H1 (cell line): ENCODE data around the gene OR10C1. TPM values are rescaled to one million over a fixed set of nuclear protein-coding genes. Genes with fewer than 3 reads are reported as not detected.
"Not testable (repeated sequence)": the region's sequence is repeated elsewhere in the genome, so short reads cannot be mapped to it uniquely, and the experiment has no call there.

ENCODE experiments used
- CTCF ChIA-PET: fragments of 300-600 bp; sonication (Branson Sonifier 250); formaldehyde crosslinking; loops from one replicate; lab custom pipeline; 2021; ENCODE audit not compliant: partially characterized antibody; lab: Charles Lee
- POLR2A ChIA-PET: fragments of 300-600 bp; sonication (Branson Sonifier 250); formaldehyde crosslinking; loops from one replicate; lab custom pipeline; 2021; ENCODE audit warnings: inconsistent platforms; ENCODE audit not compliant: partially characterized antibody; lab: Charles Lee
- DNase-seq, 2 experiments: peaks; one replicate each; pipeline versions ENCODE4 v3.0.0 to v3.0.0-alpha.2; 2010 to 2022; ENCODE audit warnings: low spot score in 2 of 2, low read depth in 1 of 2, mixed read lengths in 1 of 2
- FAIRE-seq: peaks from 2 replicates; lab custom pipeline; 2011; peaks lifted over from hg19 to GRCh38; lab: Jason Lieb, UNC
- H2AFZ ChIP-seq: 2 replicates; pipeline ENCODE4 v1.8.1; 2012; ENCODE audit warnings: low read length, inconsistent platforms
- H2AK5ac ChIP-seq: 2 replicates; pipeline ENCODE4 v1.6.1; 2013; ENCODE audit warnings: low read depth, low read length
- H2BK120ac ChIP-seq: replicated peaks from 2 replicates; pipeline ENCODE3; 2013; ENCODE audit warnings: low read depth, low read length, inconsistent platforms
- H2BK12ac ChIP-seq: 2 replicates; pipeline ENCODE4 v1.6.1; 2013; ENCODE audit warnings: low read depth, low read length
- H2BK15ac ChIP-seq: 2 replicates; pipeline ENCODE4 v1.6.1; 2013; ENCODE audit warnings: low read length
- H2BK20ac ChIP-seq: 2 replicates; pipeline ENCODE4 v1.6.1; 2013; ENCODE audit warnings: low read length
- H2BK5ac ChIP-seq: 2 replicates; pipeline ENCODE4 v1.6.1; 2013; ENCODE audit warnings: low read depth, low read length
- H3K14ac ChIP-seq: 2 replicates; pipeline ENCODE4 v1.6.1; 2013; ENCODE audit warnings: inconsistent platforms; ENCODE audit not compliant: insufficient read length
- H3K18ac ChIP-seq: 2 replicates; pipeline ENCODE4 v1.6.1; 2013; ENCODE audit warnings: low read length; ENCODE audit errors: extremely low read depth
- H3K23ac ChIP-seq: 2 replicates; pipeline ENCODE4 v1.6.1; 2013; ENCODE audit warnings: inconsistent platforms; ENCODE audit not compliant: insufficient read length
- H3K23me2 ChIP-seq: 2 replicates; pipeline ENCODE4 v1.6.1; 2013; ENCODE audit warnings: low read depth, low read length
- H3K27ac ChIP-seq: 2 replicates; pipeline ENCODE4 v1.6.1; 2011; ENCODE audit warnings: low read depth, low read length, inconsistent platforms
- H3K27me3 ChIP-seq, 4 experiments: replicated peaks in 1 of 4; 1 replicate in 1 of 4; 2 replicates in 3 of 4; pipeline versions ENCODE4 v1.6.1 to v1.8.1; 2011 to 2013; ENCODE audit warnings: low read length in 3 of 4, mild to moderate bottlenecking in 3 of 4, inconsistent platforms in 2 of 4, mixed read lengths in 2 of 4, moderate library complexity in 1 of 4; ENCODE audit not compliant: control insufficient read depth in 3 of 4, insufficient read depth in 3 of 4; ENCODE audit errors: extremely low read depth in 1 of 4
- H3K36me3 ChIP-seq, 4 experiments: 2 replicates each; pipeline versions ENCODE4 v1.6.1 to v1.8.1; 2011 to 2013; ENCODE audit warnings: mild to moderate bottlenecking in 4 of 4, low read length in 3 of 4, moderate library complexity in 2 of 4, control low read depth in 1 of 4, inconsistent platforms in 1 of 4; ENCODE audit not compliant: insufficient read depth in 4 of 4, control insufficient read depth in 2 of 4
- H3K4ac ChIP-seq: replicated peaks from 2 replicates; pipeline ENCODE3; 2013; ENCODE audit warnings: low read length, low read depth, mixed read lengths, inconsistent platforms; ENCODE audit not compliant: insufficient read length
- H3K4me1 ChIP-seq, 4 experiments: replicated peaks in 1 of 4; 1 replicate in 1 of 4; 2 replicates in 3 of 4; pipeline versions ENCODE4 v1.6.1 to v1.8.1; 2011 to 2013; ENCODE audit warnings: low read length in 3 of 4, inconsistent platforms in 2 of 4, mixed read lengths in 1 of 4; ENCODE audit not compliant: insufficient read depth in 4 of 4, control insufficient read depth in 3 of 4
- H3K4me2 ChIP-seq, 2 experiments: 2 replicates each; pipeline versions ENCODE4 v1.6.1 to v1.8.1; 2011 to 2013; ENCODE audit warnings: low read depth in 2 of 2, low read length in 2 of 2, control low read depth in 1 of 2, inconsistent platforms in 1 of 2, mild to moderate bottlenecking in 1 of 2; ENCODE audit not compliant: insufficient read depth in 1 of 2
- H3K4me3 ChIP-seq, 4 experiments: fragments of 200-600, 300-600 bp in 1 of 4; sonication (generic), shearing (Covaris generic), sonication (Bioruptor Twin) in 1 of 4; 2 replicates each; pipeline versions ENCODE4 v1.5.1 to v1.8.1; 2011 to 2016; ENCODE audit warnings: low read length in 4 of 4, low read depth in 3 of 4, control low read depth in 2 of 4, inconsistent platforms in 2 of 4, mild to moderate bottlenecking in 2 of 4, mixed read lengths in 1 of 4, moderate library complexity in 1 of 4; ENCODE audit not compliant: insufficient read depth in 2 of 4; ENCODE audit errors: extremely low read depth in 1 of 4
- H3K56ac ChIP-seq: replicated peaks from 2 replicates; pipeline ENCODE3; 2013; ENCODE audit warnings: low read depth, mild to moderate bottlenecking, mixed read lengths, low read length, inconsistent platforms; ENCODE audit not compliant: insufficient read length
- H3K79me1 ChIP-seq: 2 replicates; pipeline ENCODE4 v1.6.1; 2013; ENCODE audit warnings: low read depth, low read length, control low read depth
- H3K79me2 ChIP-seq, 2 experiments: 2 replicates each; pipeline versions ENCODE4 v1.6.1 to v1.8.1; 2012 to 2013; ENCODE audit warnings: low read length in 2 of 2, mild to moderate bottlenecking in 2 of 2, inconsistent platforms in 1 of 2; ENCODE audit not compliant: insufficient read depth in 2 of 2, control insufficient read depth in 1 of 2
- H3K9ac ChIP-seq, 4 experiments: replicated peaks in 1 of 4; 1 replicate in 1 of 4; 2 replicates in 3 of 4; pipeline versions ENCODE4 v1.6.1 to v1.8.1; 2011 to 2013; ENCODE audit warnings: low read depth in 3 of 4, low read length in 3 of 4, control low read depth in 2 of 4, mild to moderate bottlenecking in 2 of 4, moderate library complexity in 2 of 4, inconsistent platforms in 1 of 4; ENCODE audit errors: extremely low read depth in 1 of 4
- H3K9me3 ChIP-seq, 2 experiments: 2 replicates each; pipeline versions ENCODE4 v1.6.1 to v1.8.1; 2012 to 2013; ENCODE audit warnings: mild to moderate bottlenecking in 2 of 2, moderate library complexity in 2 of 2, control low read depth in 1 of 2, inconsistent platforms in 1 of 2, low read depth in 1 of 2, low read length in 1 of 2, mixed read lengths in 1 of 2; ENCODE audit not compliant: insufficient read depth in 2 of 2
- H4K20me1 ChIP-seq, 2 experiments: replicated peaks in 1 of 2; 2 replicates each; pipeline versions ENCODE3 to v1.8.1; 2011 to 2013; ENCODE audit warnings: inconsistent platforms in 2 of 2, low read length in 2 of 2, mild to moderate bottlenecking in 1 of 2; ENCODE audit not compliant: insufficient read depth in 2 of 2, control insufficient read depth in 1 of 2
- H4K5ac ChIP-seq: 2 replicates; pipeline ENCODE4 v1.6.1; 2013; ENCODE audit warnings: low read length, low read depth, mixed read lengths, inconsistent platforms; ENCODE audit not compliant: insufficient read length
- H4K8ac ChIP-seq: 2 replicates; pipeline ENCODE4 v1.8.0; 2013; ENCODE audit warnings: mild to moderate bottlenecking, moderate library complexity, low read length, inconsistent platforms; ENCODE audit not compliant: insufficient read depth; ENCODE audit errors: extremely low read depth
- H4K91ac ChIP-seq: replicated peaks from 2 replicates; pipeline ENCODE3; 2013; ENCODE audit warnings: low read length, mixed read lengths, inconsistent platforms; ENCODE audit not compliant: insufficient read length
- CREB1 ChIP-seq: IDR thresholded peaks from 2 replicates; pipeline ENCODE4 v1.6.1; 2012; ENCODE audit warnings: inconsistent platforms
- GTF2F1 ChIP-seq: IDR thresholded peaks from 2 replicates; pipeline ENCODE4 v1.6.1; 2012; ENCODE audit warnings: low read depth, low read length, improper control_type of control experiment, borderline replicate concordance
- JUN ChIP-seq: IDR thresholded peaks from 2 replicates; pipeline ENCODE4 v1.6.1; 2011; ENCODE audit warnings: low read depth, mild to moderate bottlenecking, improper control_type of control experiment, low read length
- SAP30 ChIP-seq: fragments of 300-600 bp; sonication (generic); IDR thresholded peaks from 2 replicates; pipeline ENCODE4 v1.7.1; 2012; ENCODE audit warnings: low read length, moderate library complexity, mild to moderate bottlenecking, inconsistent platforms; ENCODE audit not compliant: insufficient read depth, insufficient replicate concordance
- SIX5 ChIP-seq: IDR thresholded peaks from 2 replicates; pipeline ENCODE4 v1.6.1; 2011; ENCODE audit warnings: mild to moderate bottlenecking, low read depth, low read length
- TAF1 ChIP-seq: IDR thresholded peaks from 2 replicates; pipeline ENCODE4 v1.6.1; 2011; ENCODE audit warnings: mild to moderate bottlenecking, low read depth, low read length
- WGBS, 2 experiments: shearing (Covaris generic) in 1 of 2; methylation state at CpG; one replicate each; pipeline versions ENCODE4 v1.1.6 to v1.1.7; 2013 to 2015; ENCODE audit warnings: low lambda C conversion rate in 2 of 2, mixed read lengths in 2 of 2, inconsistent platforms in 1 of 2, low coverage in 1 of 2, missing lambda C conversion rate in 1 of 2; ENCODE audit not compliant: insufficient replicate concordance in 2 of 2, insufficient coverage in 1 of 2, insufficient read length in 1 of 2; ENCODE audit errors: extremely low coverage in 1 of 2, missing lambda C conversion rate in 1 of 2; 5-methylcytosine and 5-hydroxymethylcytosine counted together
- polyA plus RNA-seq, 7 experiments: library from polyadenylated mRNA; depleted of rRNA in 3 of 7; stranded (reverse) in 5 of 7; unstranded in 2 of 7; fragments of >200 nt in 5 of 7; fragments of 200-250 nt in 2 of 7; gene quantifications; 1 replicate in 5 of 7; 2 replicates in 1 of 7; 4 replicates in 1 of 7; pipeline versions ENCODE4 v1.2.1 to v1.2.3, GENCODE V29; 2011 to 2013; ENCODE audit warnings: missing spikeins in 2 of 7, mixed read lengths in 2 of 7
- total RNA-seq: library from RNA; stranded (reverse); fragmentation: NEBNext Ultra II Directional; extraction: Animal tissue kit (Norgen Biotek cat#: 25700); gene quantifications from 2 replicates; pipeline ENCODE4 v1.2.1, GENCODE V29; 2021

Gene OR10C1
- total and polyA plus RNA-seq, 2 of the 8 experiments (the other 6 are each of a cell fraction or from before 2014, with no cell fraction given) = not detected

DNA sequence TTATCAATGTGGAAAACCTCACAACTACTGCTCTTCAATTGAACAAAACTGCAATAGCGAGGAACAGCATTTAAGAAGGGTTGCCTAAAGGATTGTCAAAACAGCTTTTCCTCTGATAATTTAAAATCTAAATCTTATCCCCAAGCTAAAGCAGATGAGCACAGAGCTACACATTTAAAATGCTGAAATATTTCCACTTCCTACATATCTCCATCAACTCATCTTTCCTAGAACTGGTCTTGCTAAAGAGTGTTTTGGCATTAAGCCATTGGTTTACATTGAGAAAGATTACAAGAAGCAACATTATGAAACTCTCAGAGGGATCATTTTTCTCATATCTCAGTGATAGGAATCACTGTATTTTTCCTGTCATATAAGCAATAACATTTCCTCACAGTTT lies 3.6 kb downstream of the OR10C1 start (continued):
- TF ChIP-seq SAP30 (no peak), CREB1 (no peak), JUN (no peak), TAF1 (no peak), SIX5 (no peak), GTF2F1 (no peak)
- TF ChIP-seq, all 59 proteins: peak for 0

DNA sequence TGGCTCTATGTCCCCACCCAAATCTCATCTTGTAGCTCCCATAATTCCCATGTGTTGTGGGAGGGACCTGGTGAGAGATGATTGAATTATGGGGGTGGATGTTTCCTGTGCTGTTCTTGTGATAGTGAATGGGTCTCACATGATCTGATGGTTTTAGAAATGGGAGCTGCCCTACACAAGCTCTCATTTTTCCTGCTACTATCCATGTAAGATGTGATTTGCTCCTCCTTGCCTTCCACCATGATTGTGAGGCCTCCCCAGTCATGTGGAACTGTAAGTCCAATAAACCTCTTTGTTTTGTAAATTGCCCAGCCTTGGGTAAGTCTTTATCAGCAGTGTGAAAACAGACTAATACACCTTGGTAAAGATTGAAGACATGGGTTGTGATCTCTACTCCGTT lies 4.9 kb downstream of the OR10C1 start:
- H3K18ac ChIP-seq, H3K27ac ChIP-seq, H3K9ac ChIP-seq, H2BK20ac ChIP-seq, DNase-seq, H3K36me3 ChIP-seq, H2BK120ac ChIP-seq, H2AFZ ChIP-seq, H3K23ac ChIP-seq, H3K27me3 ChIP-seq, H2BK5ac ChIP-seq, H3K4me1 ChIP-seq, H4K5ac ChIP-seq, H3K4me3 ChIP-seq, H4K91ac ChIP-seq, H2BK12ac ChIP-seq, H3K14ac ChIP-seq, POLR2A ChIA-PET, H3K9me3 ChIP-seq, H3K23me2 ChIP-seq, H4K8ac ChIP-seq, H2BK15ac ChIP-seq, H3K4me2 ChIP-seq, FAIRE-seq, H4K20me1 ChIP-seq, H2AK5ac ChIP-seq, H3K79me2 ChIP-seq, H3K56ac ChIP-seq, H3K4ac ChIP-seq, H3K79me1 ChIP-seq: not testable (repeated sequence)
- CTCF ChIA-PET = interaction anchor here (0.7 to 1.5 kb wide), 4 partner anchors 8 to 145 kb away, joined by 3 to 7 read pairs (median 5); partner anchors contain the start of genes OR11A1 and OR2H1
- 83% methylated on average over 1 of the region's 1 CpG; no CpG with 5 or more reads in 1 of the 2 experiments for WGBS, 2 experiments
